ENCODE results near the gene IFITM10.

GRCh38 chr11:1792461-1792860 lies 42.1 kb upstream of the IFITM10 start:
- TF ChIP-seq CTCF (IDR thresholded peaks at IDR 0.05) (no peak), POLR2A (IDR thresholded peaks at IDR 0.05) (no peak)
